PFSK-1 (cell line): ENCODE data around the gene COX6A2.

ENCODE experiments used
- FOXP2 ChIP-seq: optimal IDR thresholded peaks from 2 replicates; pipeline ENCODE3; 2011; ENCODE audit warnings: borderline replicate concordance, control low read depth, inconsistent platforms; ENCODE audit not compliant: insufficient read depth; ENCODE audit errors: extremely low read length, extremely low read depth
- POLR2AphosphoS5 ChIP-seq: IDR thresholded peaks from 2 replicates; pipeline ENCODE4 v1.6.1; 2012; ENCODE audit warnings: low read depth, mild to moderate bottlenecking, control low read depth, low read length, moderate library complexity
- REST ChIP-seq, 2 experiments: IDR thresholded peaks; 2 replicates each; pipeline versions ENCODE4 v1.6.1 to v1.8.0; 2011 to 2012; ENCODE audit warnings: low read depth in 2 of 2, low read length in 2 of 2, control low read depth in 1 of 2, inconsistent platforms in 1 of 2, mild to moderate bottlenecking in 1 of 2, moderate library complexity in 1 of 2; ENCODE audit not compliant: insufficient read depth in 1 of 2
- SIN3A ChIP-seq: IDR thresholded peaks from 2 replicates; pipeline ENCODE4 v1.6.1; 2012; ENCODE audit warnings: mild to moderate bottlenecking, low read length, moderate library complexity, borderline replicate concordance; ENCODE audit not compliant: insufficient read depth
- TAF1 ChIP-seq: IDR thresholded peaks from 2 replicates; pipeline ENCODE4 v1.6.1; 2012; ENCODE audit warnings: low read length, control low read depth, borderline replicate concordance; ENCODE audit not compliant: insufficient read depth

COX6A2 gene

GRCh38 chr16:31452631-31453106, 24.5 kb upstream of the COX6A2 start:
- TF ChIP-seq REST (IDR thresholded peaks at IDR 0.05; ENCODE audit: insufficient read depth in 1 of 2, low read depth in 2 of 2, low read length in 2 of 2) (no peak), FOXP2 (no peak), TAF1 (no peak), SIN3A (no peak), POLR2AphosphoS5 (peak; percentile 66)

- TF ChIP-seq SIN3A = no peak
- TF ChIP-seq POLR2AphosphoS5 = no peak
- TF ChIP-seq FOXP2 = no peak
- no peak for TF ChIP-seq REST (IDR thresholded peaks at IDR 0.05; ENCODE audit: insufficient read depth in 1 of 2, low read depth in 2 of 2, low read length in 2 of 2)
- no peak for TF ChIP-seq TAF1
Observed at GRCh38 chr16:31451681-31452351, 23.7 kb upstream of the COX6A2 start.

DNA sequence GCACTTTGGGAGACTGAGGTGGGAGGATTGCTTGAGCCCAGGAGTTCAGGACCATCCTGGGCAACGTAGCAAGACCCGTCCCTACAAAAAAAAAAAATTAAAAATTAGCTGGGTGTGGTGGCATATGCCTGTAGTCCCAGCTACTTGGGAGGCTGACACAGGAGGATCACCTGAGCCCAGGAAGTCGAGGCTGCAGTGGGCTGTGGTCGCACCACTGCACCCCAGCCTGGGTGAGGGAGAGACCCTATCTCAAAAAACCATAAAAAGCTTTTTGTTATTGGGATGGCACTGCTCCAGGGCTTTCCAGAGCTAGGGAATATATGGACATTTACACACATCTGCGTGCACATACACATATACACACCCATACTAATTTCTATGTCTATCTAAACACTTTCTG, 23.0 kb upstream of the COX6A2 start:
- TF ChIP-seq FOXP2 (no peak), POLR2AphosphoS5 (no peak), REST (IDR thresholded peaks at IDR 0.05; ENCODE audit: insufficient read depth in 1 of 2, low read depth in 2 of 2, low read length in 2 of 2) (no peak), TAF1 (no peak), SIN3A (no peak)

DNA sequence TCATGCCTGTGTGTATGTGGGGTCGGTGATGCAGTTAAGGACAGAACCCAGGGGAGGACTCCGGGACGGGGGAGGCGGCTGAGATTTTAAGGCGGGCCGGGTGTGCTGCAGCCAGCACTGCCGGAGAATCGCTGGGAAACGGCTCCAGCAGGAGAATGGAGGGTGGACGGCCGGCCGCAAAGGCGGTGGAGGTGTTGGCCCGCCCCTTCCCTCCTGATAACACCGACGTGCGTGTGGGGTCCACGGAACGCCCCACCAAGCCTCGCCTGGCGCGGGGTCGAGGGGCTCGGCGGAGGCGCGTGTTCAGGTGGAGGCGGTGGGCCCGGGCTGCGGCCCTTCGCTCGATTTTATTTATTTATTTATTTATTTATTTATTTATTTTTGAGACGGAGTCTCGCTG, 13.8 kb upstream of the COX6A2 start:
- TF ChIP-seq POLR2AphosphoS5 (no peak), TAF1 (no peak), FOXP2 (no peak), SIN3A (no peak), REST (IDR thresholded peaks at IDR 0.05; ENCODE audit: insufficient read depth in 1 of 2, low read depth in 2 of 2, low read length in 2 of 2) (no peak)
